ENCODE results near the gene PRKCE. TPM values are rescaled to one million over a fixed set of nuclear protein-coding genes. Genes with fewer than 3 reads are reported as not detected.
A peak's percentile ranks its signal among the peaks of the same experiment; 100 is the strongest.

Gene PRKCE
- polyA plus RNA-seq, 1 of the 3 experiments (the other 2 are of a cell fraction), result 16.3 TPM

DNA sequence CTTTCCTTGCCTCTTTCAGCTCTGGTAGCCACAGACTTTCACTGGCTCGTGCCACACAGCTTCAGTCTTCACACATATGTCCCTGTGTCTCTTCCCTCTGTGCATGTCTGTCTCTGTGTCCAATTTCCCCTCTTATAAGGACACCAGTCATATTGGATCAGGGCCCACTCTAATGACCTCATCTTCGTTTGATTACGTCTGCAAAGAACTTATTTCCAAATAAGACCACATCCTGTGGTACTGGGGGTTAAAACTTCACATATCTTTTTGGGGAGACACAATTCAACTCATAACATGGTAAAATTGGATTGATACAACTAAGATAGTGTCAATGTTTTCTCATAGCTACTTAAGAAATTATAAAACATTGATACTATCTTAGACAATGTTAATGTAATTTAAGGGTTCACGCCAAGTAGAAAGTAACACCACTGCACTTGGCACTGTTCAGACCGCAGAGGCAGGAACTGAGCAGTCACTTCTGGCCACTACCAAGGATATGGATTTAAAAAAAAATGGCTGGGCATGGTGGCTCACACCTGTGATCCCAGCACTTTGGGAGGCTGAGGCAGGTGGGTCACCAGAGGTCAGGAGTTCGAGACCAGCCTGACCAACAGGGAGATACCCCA lies 526.1 kb downstream of the PRKCE start (continued):
- TF ChIP-seq, protein P1, sequence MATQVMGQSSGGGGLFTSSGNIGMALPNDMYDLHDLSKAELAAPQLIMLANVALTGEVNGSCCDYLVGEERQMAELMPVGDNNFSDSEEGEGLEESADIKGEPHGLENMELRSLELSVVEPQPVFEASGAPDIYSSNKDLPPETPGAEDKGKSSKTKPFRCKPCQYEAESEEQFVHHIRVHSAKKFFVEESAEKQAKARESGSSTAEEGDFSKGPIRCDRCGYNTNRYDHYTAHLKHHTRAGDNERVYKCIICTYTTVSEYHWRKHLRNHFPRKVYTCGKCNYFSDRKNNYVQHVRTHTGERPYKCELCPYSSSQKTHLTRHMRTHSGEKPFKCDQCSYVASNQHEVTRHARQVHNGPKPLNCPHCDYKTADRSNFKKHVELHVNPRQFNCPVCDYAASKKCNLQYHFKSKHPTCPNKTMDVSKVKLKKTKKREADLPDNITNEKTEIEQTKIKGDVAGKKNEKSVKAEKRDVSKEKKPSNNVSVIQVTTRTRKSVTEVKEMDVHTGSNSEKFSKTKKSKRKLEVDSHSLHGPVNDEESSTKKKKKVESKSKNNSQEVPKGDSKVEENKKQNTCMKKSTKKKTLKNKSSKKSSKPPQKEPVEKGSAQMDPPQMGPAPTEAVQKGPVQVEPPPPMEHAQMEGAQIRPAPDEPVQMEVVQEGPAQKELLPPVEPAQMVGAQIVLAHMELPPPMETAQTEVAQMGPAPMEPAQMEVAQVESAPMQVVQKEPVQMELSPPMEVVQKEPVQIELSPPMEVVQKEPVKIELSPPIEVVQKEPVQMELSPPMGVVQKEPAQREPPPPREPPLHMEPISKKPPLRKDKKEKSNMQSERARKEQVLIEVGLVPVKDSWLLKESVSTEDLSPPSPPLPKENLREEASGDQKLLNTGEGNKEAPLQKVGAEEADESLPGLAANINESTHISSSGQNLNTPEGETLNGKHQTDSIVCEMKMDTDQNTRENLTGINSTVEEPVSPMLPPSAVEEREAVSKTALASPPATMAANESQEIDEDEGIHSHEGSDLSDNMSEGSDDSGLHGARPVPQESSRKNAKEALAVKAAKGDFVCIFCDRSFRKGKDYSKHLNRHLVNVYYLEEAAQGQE (IDR thresholded peaks at IDR 0.05; ENCODE audit: low read depth, low read length), result no peak
- TF ChIP-seq RFX5 (IDR thresholded peaks at IDR 0.05; ENCODE audit: low read length) (no peak), FOSL2 (IDR thresholded peaks at IDR 0.05; ENCODE audit: borderline replicate concordance, low read depth) (no peak), YY1 (IDR thresholded peaks at IDR 0.05; ENCODE audit: low read depth) (no peak), FOXJ3 (CRISPR knock-in tag; IDR thresholded peaks at IDR 0.05) (no peak), NFIC (IDR thresholded peaks at IDR 0.05; ENCODE audit: borderline replicate concordance) (no peak)
- TF ChIP-seq, protein P2, sequence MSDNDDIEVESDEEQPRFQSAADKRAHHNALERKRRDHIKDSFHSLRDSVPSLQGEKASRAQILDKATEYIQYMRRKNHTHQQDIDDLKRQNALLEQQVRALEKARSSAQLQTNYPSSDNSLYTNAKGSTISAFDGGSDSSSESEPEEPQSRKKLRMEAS (IDR thresholded peaks at IDR 0.05; ENCODE audit: low read depth), result no peak

DNA sequence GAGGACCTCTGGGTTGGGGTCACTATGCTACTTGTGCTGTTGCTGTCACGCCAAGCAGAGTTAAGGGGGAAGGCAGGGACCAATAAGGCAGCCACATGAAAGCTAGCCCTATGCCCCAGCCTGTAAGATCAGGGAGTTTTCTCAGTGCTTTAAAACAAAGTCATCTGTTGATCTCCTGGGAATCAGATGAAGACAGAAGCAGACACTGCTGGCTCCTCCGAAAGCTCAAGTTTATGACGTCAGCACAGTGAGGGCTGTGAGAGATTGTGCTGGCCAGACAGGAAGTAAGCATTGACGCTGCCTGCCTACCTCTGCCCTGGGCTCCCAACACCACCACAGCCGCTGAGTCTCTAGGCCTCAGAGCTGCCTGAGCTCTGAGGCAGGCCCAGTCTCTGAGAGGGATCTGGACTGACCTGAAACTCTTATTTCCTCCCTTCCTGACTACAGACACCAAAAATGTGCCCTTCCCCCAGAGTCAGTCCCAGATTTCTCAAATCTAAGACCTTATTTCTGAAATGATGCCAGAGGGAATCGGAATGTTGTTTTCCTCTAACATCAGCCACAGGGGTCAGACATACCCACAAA lies 527.7 kb downstream of the PRKCE start:
- Histone ChIP-seq H3K27ac (ENCODE audit: low read depth in 2 of 2, low read length in 1 of 2) (peak overlapping the region; percentile 26 to 82), H3K4me2 (no peak overlapping the region), H2AFZ (ENCODE audit: low read depth) (peak overlapping the region; percentile 23), H3K4me1 (ENCODE audit: control insufficient read depth in 1 of 2, insufficient read depth in 2 of 2, low read depth in 1 of 2, low read length in 1 of 2) (peaks cover 11 to 15% of the 10 kb centered on the region in 2 experiments; a peak in 3 of 4 replicates), H3K4me3 (ENCODE audit: low read depth in 2 of 2, low read length in 1 of 2) (no peak overlapping the region), H3K27me3 (ENCODE audit: insufficient read depth) (no peaks in the 10 kb centered on the region), H3K9ac (peak overlapping the region; percentile 25), H3K9me2 (no peaks in the 10 kb centered on the region), H4K20me1 (ENCODE audit: insufficient read depth) (no peaks in the 10 kb centered on the region), H3K36me3 (replicated peaks in 1 of 2; ENCODE audit: control insufficient read depth in 1 of 2, insufficient read depth in 2 of 2, low read length in 1 of 2) (peaks cover 0 to 4% of the 10 kb centered on the region in 2 experiments), H3K9me3 (no peaks in the 10 kb centered on the region), H3K79me2 (ENCODE audit: insufficient read depth) (no peaks in the 10 kb centered on the region), H3F3A (replicated peaks; ENCODE audit: insufficient read depth) (peaks cover 6% of the 10 kb centered on the region)
- CTCF ChIA-PET, result interaction anchor here (2.8 kb wide), 1 partner anchor 116 kb away, joined by 6 read pairs; no protein-coding TSS in a partner anchor
- DNase-seq, result peak; percentile 55
- TF ChIP-seq GABPA (IDR thresholded peaks at IDR 0.05; ENCODE audit: low read depth) (peak; percentile 42; the same call in 1 of the 2 replicates), TAF1 (IDR thresholded peaks at IDR 0.05; ENCODE audit: borderline replicate concordance, low read depth, low read length) (0 out of 2 replicates have a peak, but pooled peaks have one; percentile 14), EP300 (IDR thresholded peaks at IDR 0.05; ENCODE audit: borderline replicate concordance in 1 of 2, low read depth in 1 of 2, low read length in 1 of 2) (0 out of 4 replicates have a peak, but pooled peaks of 1 of the 2 experiments have one; percentile 10), TCF12 (IDR thresholded peaks at IDR 0.05) (peak; percentile 39; the same call in 1 of the 2 replicates), CHD2 (IDR thresholded peaks at IDR 0.05; ENCODE audit: low read length, partially characterized antibody) (no peak), EZH2phosphoT487 (IDR thresholded peaks at IDR 0.05; ENCODE audit: borderline replicate concordance, low read depth) (no peak)
- TF ChIP-seq, protein P3, sequence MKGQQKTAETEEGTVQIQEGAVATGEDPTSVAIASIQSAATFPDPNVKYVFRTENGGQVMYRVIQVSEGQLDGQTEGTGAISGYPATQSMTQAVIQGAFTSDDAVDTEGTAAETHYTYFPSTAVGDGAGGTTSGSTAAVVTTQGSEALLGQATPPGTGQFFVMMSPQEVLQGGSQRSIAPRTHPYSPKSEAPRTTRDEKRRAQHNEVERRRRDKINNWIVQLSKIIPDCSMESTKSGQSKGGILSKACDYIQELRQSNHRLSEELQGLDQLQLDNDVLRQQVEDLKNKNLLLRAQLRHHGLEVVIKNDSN (IDR thresholded peaks at IDR 0.05; ENCODE audit: borderline replicate concordance, low read depth), result no peak
- TF ChIP-seq, protein P2 (IDR thresholded peaks at IDR 0.05; ENCODE audit: low read depth), result 0 out of 2 replicates have a peak, but pooled peaks have one; percentile 24
- WGBS (ENCODE audit: low lambda C conversion rate), result 65% methylated on average over 4 of the region's 6 CpGs
- POLR2A ChIA-PET, result no interaction called here

All from SK-N-SH (cell line).